T-helper 17 cell (primary cell): Measurements from ENCODE around the gene PCSK9. TPM values are rescaled to one million over a fixed set of nuclear protein-coding genes. Genes with fewer than 3 reads are reported as not detected.
"Not testable (repeated sequence)": the region's sequence is repeated elsewhere in the genome, so short reads cannot be mapped to it uniquely, and the experiment has no call there.

ENCODE experiments used
- ATAC-seq: fragments of 150-1000 bp; cut with Tn5 transposase; 2 replicates; pipeline ENCODE4 v1.10.0; 2021; ENCODE audit warnings: mild to moderate bottlenecking, moderate library complexity
- DNase-seq, 3 donors: peaks; one replicate each; pipeline versions ENCODE4 v3.0.0 to v3.0.0-alpha.2; 2020 to 2021
- H3K9me3 ChIP-seq: one replicate; pipeline ENCODE4 v1.7.0; 2013; ENCODE audit warnings: low read length, mild to moderate bottlenecking; ENCODE audit not compliant: control insufficient read depth, poor library complexity, severe bottlenecking
- H3K27ac Mint-ChIP-seq: one replicate; pipeline ENCODE4 v1.8.0; 2022; ENCODE audit warnings: mild to moderate bottlenecking, moderate library complexity, mixed read lengths
- H3K27me3 Mint-ChIP-seq: one replicate; pipeline ENCODE4 v1.8.0; 2022; ENCODE audit warnings: mixed read lengths
- H3K36me3 Mint-ChIP-seq: one replicate; pipeline ENCODE4 v1.8.0; 2022; ENCODE audit warnings: low read depth, mixed read lengths
- H3K4me1 Mint-ChIP-seq: one replicate; pipeline ENCODE4 v1.8.0; 2022; ENCODE audit warnings: mild to moderate bottlenecking, mixed read lengths
- H3K4me3 Mint-ChIP-seq: one replicate; pipeline ENCODE4 v1.8.0; 2022; ENCODE audit warnings: mild to moderate bottlenecking, moderate library complexity, mixed read lengths
- total RNA-seq, 4 donors: library from RNA in 2 of 4; stranded (reverse) in 2 of 4; gene quantifications; one replicate each; pipeline ENCODE4 v1.2.3 and lab custom pipeline; 2022 to 2026

The PCSK9 gene
- total RNA-seq, 2 donors from 2014 or later = not detected

GRCh38 chr1:55107101-55107500 lies 67.8 kb downstream of the PCSK9 start:
- no peak for ATAC-seq
- H3K9me3 ChIP-seq = no peaks in the 10 kb centered on the region
- Mint-ChIP-seq H3K27ac (no peak overlapping the region), H3K4me1 (peaks cover 7% of the 10 kb centered on the region), H3K36me3 (peaks cover 15% of the 10 kb centered on the region), H3K4me3 (no peak overlapping the region), H3K27me3 (no peaks in the 10 kb centered on the region)
- DNase-seq = no peak

DNA sequence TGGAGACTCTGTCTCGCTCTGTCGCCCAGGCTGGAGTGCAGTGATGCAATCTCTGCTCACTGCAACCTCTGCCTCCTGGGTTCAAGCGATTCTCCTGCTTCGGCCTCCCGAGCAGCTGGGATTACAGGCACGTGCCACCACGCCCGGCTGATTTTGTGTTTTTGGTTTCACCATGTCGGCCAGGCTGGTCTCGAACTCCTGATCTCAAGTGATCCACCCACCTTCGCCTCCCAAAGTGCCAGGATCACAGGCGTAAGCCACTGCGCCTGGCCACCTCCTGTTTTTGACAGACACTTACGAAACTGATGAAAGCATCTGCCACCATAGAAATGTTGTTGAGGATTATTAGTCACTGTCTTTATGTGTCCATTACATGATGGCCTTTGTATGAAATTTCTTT lies 69.7 kb downstream of the PCSK9 start:
- Mint-ChIP-seq H3K27ac (peak overlapping the region; percentile 43), H3K36me3 (peaks cover 25% of the 10 kb centered on the region), H3K4me1 (peaks cover 11% of the 10 kb centered on the region)
- not testable (repeated sequence) for DNase-seq, H3K4me3 Mint-ChIP-seq, H3K9me3 ChIP-seq, ATAC-seq, H3K27me3 Mint-ChIP-seq

Other genes with a start within 250 kb of the PCSK9 start
- 10 to 100 TPM; 10.4 to 11.2 TPM for gene TTC22, start 238.2 kb upstream of the PCSK9 start, total RNA-seq
- gene DHCR24, start 152.4 kb upstream of the PCSK9 start, total RNA-seq = 1 to 10 TPM; 1.6 to 2.8 TPM
- gene TMEM61, start 58.9 kb upstream of the PCSK9 start, total RNA-seq = not detected
- gene BSND, start 40.6 kb upstream of the PCSK9 start, total RNA-seq = under 1 TPM in 1 of 2 donors, not detected in 1; 0.07 TPM
- gene USP24, start 175.8 kb downstream of the PCSK9 start, total RNA-seq = 10 to 100 TPM; 69.5 to 82.9 TPM